WTC11 (cell line): ENCODE data around the gene CAMK1G. TPM values are rescaled to one million over a fixed set of nuclear protein-coding genes. Genes with fewer than 3 reads are reported as not detected.
A peak's percentile ranks its signal among the peaks of the same experiment; 100 is the strongest.

Experiments
- ATAC-seq: fragments of 200-7000 bp; cut with Tn5 transposase; 2 replicates; pipeline ENCODE4 v1.10.0; 2021; ENCODE audit warnings: mild to moderate bottlenecking, moderate library complexity
- CTCF ChIA-PET: fragments of 300-600 bp; sonication (Branson Sonifier 250); formaldehyde crosslinking; loops from one replicate; lab custom pipeline; 2021; ENCODE audit warnings: antibody characterized with exemption; lab: Charles Lee
- POLR2A ChIA-PET: fragments of 350-600 bp; sonication (Branson Sonifier 250); formaldehyde crosslinking; loops from one replicate; lab custom pipeline; 2021; ENCODE audit warnings: antibody characterized with exemption; lab: Charles Lee
- DNase-seq: peaks from one replicate; pipeline ENCODE4 v3.0.0; 2021; ENCODE audit warnings: low spot score
- H3K27ac Mint-ChIP-seq: 2 replicates; pipeline ENCODE4 v1.8.0; 2021; ENCODE audit warnings: mixed read lengths
- H3K27me3 Mint-ChIP-seq: 2 replicates; pipeline ENCODE4 v1.8.0; 2021; ENCODE audit warnings: low read depth, mild to moderate bottlenecking, moderate library complexity, mixed read lengths
- H3K36me3 Mint-ChIP-seq: 2 replicates; pipeline ENCODE4 v1.8.0; 2021; ENCODE audit warnings: mixed read lengths
- H3K4me1 Mint-ChIP-seq: 2 replicates; pipeline ENCODE4 v1.8.0; 2022; ENCODE audit warnings: mixed read lengths
- H3K4me3 Mint-ChIP-seq: 2 replicates; pipeline ENCODE4 v1.8.0; 2021; ENCODE audit warnings: mild to moderate bottlenecking, moderate library complexity, mixed read lengths
- H3K9me3 Mint-ChIP-seq: 2 replicates; pipeline ENCODE4 v1.8.0; 2021; ENCODE audit warnings: mixed read lengths
- CBFB ChIP-seq: sonication (generic); formaldehyde crosslinking; IDR thresholded peaks from 2 replicates; pipeline ENCODE4 v1.8.1; 2022; ENCODE audit warnings: mild to moderate bottlenecking, low read depth, missing genetic modification reagents
- EMX1 ChIP-seq: fragments of 250-450 bp; sonication (Bioruptor Pico); IDR thresholded peaks from 2 replicates; pipeline ENCODE4 v1.8.0; 2021; ENCODE audit warnings: mild to moderate bottlenecking
- ESRRA ChIP-seq: sonication (generic); formaldehyde crosslinking; IDR thresholded peaks from 2 replicates; pipeline ENCODE4 v1.8.1; 2022; ENCODE audit warnings: mild to moderate bottlenecking, missing genetic modification reagents, borderline replicate concordance
- HMGA2 ChIP-seq: fragments of 250-450 bp; sonication (Bioruptor Pico); IDR thresholded peaks from 2 replicates; pipeline ENCODE4 v1.4.0; 2021; ENCODE audit warnings: mild to moderate bottlenecking, moderate library complexity
- MYBL2 ChIP-seq: sonication (generic); formaldehyde crosslinking; IDR thresholded peaks from 2 replicates; pipeline ENCODE4 v1.8.1; 2023; ENCODE audit warnings: mild to moderate bottlenecking, moderate library complexity, missing genetic modification reagents
- NFE2L1 ChIP-seq: sonication (generic); formaldehyde crosslinking; IDR thresholded peaks from 2 replicates; pipeline ENCODE4 v1.8.1; 2023; ENCODE audit warnings: missing genetic modification reagents
- SOX15 ChIP-seq: fragments of 250-450 bp; sonication (Bioruptor Pico); IDR thresholded peaks from 2 replicates; pipeline ENCODE4 v1.9.0; 2021; ENCODE audit warnings: mild to moderate bottlenecking
- SP1 ChIP-seq: sonication (generic); formaldehyde crosslinking; conservative IDR thresholded peaks from 2 replicates; pipeline ENCODE4 v1.8.1; 2022; ENCODE audit warnings: missing genetic modification reagents
- TEAD4 ChIP-seq: sonication (generic); formaldehyde crosslinking; IDR thresholded peaks from 2 replicates; pipeline ENCODE4 v1.8.0; 2022; ENCODE audit warnings: mild to moderate bottlenecking, missing genetic modification reagents
- ZNF317 ChIP-seq: sonication (generic); formaldehyde crosslinking; IDR thresholded peaks from 2 replicates; pipeline ENCODE4 v1.8.1; 2023; ENCODE audit warnings: low read depth, mild to moderate bottlenecking, moderate library complexity, missing genetic modification reagents, borderline replicate concordance
- ZNF423 ChIP-seq: fragments of 250-450 bp; sonication (Bioruptor Pico); IDR thresholded peaks from 2 replicates; pipeline ENCODE4 v2.1.2; 2022; ENCODE audit warnings: mild to moderate bottlenecking, moderate library complexity
- total RNA-seq: library from RNA; stranded (reverse); gene quantifications from 3 replicates; pipeline ENCODE4 v1.2.3, GENCODE V29; 2021
- TF ChIP-seq, protein P1 (sequence below): fragments of 200-600 bp; IDR thresholded peaks from 2 replicates; pipeline ENCODE4 v1.8.0; 2022; ENCODE audit warnings: antibody characterized with exemption
- TF ChIP-seq, protein P2 (sequence below): sonication (generic); formaldehyde crosslinking; IDR thresholded peaks from 2 replicates; pipeline ENCODE4 v1.8.0; 2023; ENCODE audit warnings: mild to moderate bottlenecking, missing genetic modification reagents
- TF ChIP-seq, protein P3 (sequence below): sonication (generic); formaldehyde crosslinking; IDR thresholded peaks from 2 replicates; pipeline ENCODE4 v1.8.1; 2023; ENCODE audit warnings: mild to moderate bottlenecking, missing genetic modification reagents, borderline replicate concordance
- TF ChIP-seq, protein P4 (sequence below): fragments of 250-450 bp; sonication (Bioruptor Pico); IDR thresholded peaks from 2 replicates; pipeline ENCODE4 v1.8.0; 2021; ENCODE audit warnings: mild to moderate bottlenecking

CAMK1G gene
- total RNA-seq, 1 experiment from 2014 or later, result 0.28 TPM

DNA sequence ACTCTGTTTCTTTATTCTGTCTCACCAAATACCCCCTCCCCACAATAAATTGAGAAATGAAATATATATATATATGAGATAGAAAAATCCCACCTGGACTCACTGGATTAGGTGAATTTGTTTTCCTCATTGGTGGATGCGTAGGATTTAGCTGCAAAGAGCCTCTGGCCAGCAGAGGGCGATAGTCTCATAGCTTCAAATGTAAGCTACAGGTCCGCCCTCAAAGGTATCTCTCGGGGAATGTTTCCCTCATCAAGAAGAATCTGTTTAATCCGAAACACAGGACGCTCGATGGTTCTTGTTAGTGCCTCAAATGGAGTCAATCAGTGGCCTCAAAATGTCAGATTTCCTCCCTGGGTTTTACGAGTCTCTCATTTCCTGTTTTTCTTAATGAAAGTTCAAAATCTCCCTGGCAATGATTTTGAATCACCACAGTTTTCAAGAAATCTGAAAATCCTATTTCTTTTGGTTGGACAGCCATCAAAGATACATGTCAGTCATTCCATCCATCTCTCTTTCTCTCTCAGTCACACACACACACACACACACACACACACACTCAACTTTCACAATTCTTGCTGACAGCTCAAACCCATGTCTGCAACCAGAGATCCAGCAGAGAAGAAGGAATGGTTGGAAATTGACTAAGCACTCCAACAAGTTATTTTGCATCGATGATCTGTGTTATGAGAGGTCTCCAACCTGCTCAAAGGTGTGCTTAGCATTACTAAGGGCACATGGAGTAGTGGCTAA is 13.9 kb upstream of the CAMK1G start:
- Mint-ChIP-seq H3K27me3 (peaks cover 15% of the 10 kb centered on the region), H3K9me3 (no peaks in the 10 kb centered on the region), H3K27ac (no peak overlapping the region), H3K36me3 (no peaks in the 10 kb centered on the region), H3K4me1 (peaks cover 16% of the 10 kb centered on the region), H3K4me3 (no peak overlapping the region)
- DNase-seq (peak; percentile 89), ATAC-seq (peak; percentile 34)
- POLR2A ChIA-PET, result no interaction called here
- CTCF ChIA-PET, result interaction anchor here (0.6 to 2.0 kb wide), 45 partner anchors 9 to 456 kb away, joined by 3 to 53 read pairs (median 4); partner anchors contain the start of genes CAMK1G, G0S2 and LAMB3
- TF ChIP-seq MYBL2 (CRISPR knock-in tag), result no peak
- TF ChIP-seq, protein P1, sequence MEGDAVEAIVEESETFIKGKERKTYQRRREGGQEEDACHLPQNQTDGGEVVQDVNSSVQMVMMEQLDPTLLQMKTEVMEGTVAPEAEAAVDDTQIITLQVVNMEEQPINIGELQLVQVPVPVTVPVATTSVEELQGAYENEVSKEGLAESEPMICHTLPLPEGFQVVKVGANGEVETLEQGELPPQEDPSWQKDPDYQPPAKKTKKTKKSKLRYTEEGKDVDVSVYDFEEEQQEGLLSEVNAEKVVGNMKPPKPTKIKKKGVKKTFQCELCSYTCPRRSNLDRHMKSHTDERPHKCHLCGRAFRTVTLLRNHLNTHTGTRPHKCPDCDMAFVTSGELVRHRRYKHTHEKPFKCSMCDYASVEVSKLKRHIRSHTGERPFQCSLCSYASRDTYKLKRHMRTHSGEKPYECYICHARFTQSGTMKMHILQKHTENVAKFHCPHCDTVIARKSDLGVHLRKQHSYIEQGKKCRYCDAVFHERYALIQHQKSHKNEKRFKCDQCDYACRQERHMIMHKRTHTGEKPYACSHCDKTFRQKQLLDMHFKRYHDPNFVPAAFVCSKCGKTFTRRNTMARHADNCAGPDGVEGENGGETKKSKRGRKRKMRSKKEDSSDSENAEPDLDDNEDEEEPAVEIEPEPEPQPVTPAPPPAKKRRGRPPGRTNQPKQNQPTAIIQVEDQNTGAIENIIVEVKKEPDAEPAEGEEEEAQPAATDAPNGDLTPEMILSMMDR, result peak; percentile 64

DNA sequence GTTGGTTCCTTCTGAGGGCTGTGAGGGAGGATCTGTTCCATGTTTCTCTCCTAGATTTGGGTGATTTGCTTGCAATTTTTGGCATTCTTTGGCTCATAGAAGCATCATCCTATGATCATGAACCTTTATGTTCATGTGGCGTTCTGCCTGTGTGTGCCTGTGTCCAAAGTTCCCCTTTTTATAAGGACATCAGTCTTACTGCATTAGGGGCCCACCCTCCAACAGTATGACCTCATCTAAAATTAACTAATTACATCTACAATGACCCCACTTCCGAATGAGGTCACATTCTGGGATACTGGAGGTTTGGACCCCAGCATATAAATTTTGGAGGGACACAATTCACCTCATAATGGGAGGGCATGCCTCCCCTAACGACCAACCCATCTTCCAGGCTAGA is 12.8 kb upstream of the CAMK1G start:
- Mint-ChIP-seq H3K4me3 (no peak overlapping the region), H3K27ac (no peak overlapping the region), H3K4me1 (peaks cover 11% of the 10 kb centered on the region), H3K36me3 (no peaks in the 10 kb centered on the region), H3K27me3 (peaks cover 8% of the 10 kb centered on the region), H3K9me3 (no peaks in the 10 kb centered on the region)
- TF ChIP-seq ZNF317 (CRISPR knock-in tag) (no peak), NFE2L1 (CRISPR knock-in tag) (no peak), SOX15 (CRISPR knock-in tag) (no peak)
- TF ChIP-seq, protein P2, sequence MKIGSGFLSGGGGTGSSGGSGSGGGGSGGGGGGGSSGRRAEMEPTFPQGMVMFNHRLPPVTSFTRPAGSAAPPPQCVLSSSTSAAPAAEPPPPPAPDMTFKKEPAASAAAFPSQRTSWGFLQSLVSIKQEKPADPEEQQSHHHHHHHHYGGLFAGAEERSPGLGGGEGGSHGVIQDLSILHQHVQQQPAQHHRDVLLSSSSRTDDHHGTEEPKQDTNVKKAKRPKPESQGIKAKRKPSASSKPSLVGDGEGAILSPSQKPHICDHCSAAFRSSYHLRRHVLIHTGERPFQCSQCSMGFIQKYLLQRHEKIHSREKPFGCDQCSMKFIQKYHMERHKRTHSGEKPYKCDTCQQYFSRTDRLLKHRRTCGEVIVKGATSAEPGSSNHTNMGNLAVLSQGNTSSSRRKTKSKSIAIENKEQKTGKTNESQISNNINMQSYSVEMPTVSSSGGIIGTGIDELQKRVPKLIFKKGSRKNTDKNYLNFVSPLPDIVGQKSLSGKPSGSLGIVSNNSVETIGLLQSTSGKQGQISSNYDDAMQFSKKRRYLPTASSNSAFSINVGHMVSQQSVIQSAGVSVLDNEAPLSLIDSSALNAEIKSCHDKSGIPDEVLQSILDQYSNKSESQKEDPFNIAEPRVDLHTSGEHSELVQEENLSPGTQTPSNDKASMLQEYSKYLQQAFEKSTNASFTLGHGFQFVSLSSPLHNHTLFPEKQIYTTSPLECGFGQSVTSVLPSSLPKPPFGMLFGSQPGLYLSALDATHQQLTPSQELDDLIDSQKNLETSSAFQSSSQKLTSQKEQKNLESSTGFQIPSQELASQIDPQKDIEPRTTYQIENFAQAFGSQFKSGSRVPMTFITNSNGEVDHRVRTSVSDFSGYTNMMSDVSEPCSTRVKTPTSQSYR (CRISPR knock-in tag), result no peak
- TF ChIP-seq, protein P3, sequence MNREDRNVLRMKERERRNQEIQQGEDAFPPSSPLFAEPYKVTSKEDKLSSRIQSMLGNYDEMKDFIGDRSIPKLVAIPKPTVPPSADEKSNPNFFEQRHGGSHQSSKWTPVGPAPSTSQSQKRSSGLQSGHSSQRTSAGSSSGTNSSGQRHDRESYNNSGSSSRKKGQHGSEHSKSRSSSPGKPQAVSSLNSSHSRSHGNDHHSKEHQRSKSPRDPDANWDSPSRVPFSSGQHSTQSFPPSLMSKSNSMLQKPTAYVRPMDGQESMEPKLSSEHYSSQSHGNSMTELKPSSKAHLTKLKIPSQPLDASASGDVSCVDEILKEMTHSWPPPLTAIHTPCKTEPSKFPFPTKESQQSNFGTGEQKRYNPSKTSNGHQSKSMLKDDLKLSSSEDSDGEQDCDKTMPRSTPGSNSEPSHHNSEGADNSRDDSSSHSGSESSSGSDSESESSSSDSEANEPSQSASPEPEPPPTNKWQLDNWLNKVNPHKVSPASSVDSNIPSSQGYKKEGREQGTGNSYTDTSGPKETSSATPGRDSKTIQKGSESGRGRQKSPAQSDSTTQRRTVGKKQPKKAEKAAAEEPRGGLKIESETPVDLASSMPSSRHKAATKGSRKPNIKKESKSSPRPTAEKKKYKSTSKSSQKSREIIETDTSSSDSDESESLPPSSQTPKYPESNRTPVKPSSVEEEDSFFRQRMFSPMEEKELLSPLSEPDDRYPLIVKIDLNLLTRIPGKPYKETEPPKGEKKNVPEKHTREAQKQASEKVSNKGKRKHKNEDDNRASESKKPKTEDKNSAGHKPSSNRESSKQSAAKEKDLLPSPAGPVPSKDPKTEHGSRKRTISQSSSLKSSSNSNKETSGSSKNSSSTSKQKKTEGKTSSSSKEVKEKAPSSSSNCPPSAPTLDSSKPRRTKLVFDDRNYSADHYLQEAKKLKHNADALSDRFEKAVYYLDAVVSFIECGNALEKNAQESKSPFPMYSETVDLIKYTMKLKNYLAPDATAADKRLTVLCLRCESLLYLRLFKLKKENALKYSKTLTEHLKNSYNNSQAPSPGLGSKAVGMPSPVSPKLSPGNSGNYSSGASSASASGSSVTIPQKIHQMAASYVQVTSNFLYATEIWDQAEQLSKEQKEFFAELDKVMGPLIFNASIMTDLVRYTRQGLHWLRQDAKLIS, result no peak
- DNase-seq, result no peak
- CTCF ChIA-PET, result interaction anchor here (1.6 to 2.0 kb wide), 5 partner anchors 16 to 62 kb away, joined by 4 to 53 read pairs (median 14); no protein-coding TSS in a partner anchor
- ATAC-seq, result no peak
- POLR2A ChIA-PET, result no interaction called here

DNA sequence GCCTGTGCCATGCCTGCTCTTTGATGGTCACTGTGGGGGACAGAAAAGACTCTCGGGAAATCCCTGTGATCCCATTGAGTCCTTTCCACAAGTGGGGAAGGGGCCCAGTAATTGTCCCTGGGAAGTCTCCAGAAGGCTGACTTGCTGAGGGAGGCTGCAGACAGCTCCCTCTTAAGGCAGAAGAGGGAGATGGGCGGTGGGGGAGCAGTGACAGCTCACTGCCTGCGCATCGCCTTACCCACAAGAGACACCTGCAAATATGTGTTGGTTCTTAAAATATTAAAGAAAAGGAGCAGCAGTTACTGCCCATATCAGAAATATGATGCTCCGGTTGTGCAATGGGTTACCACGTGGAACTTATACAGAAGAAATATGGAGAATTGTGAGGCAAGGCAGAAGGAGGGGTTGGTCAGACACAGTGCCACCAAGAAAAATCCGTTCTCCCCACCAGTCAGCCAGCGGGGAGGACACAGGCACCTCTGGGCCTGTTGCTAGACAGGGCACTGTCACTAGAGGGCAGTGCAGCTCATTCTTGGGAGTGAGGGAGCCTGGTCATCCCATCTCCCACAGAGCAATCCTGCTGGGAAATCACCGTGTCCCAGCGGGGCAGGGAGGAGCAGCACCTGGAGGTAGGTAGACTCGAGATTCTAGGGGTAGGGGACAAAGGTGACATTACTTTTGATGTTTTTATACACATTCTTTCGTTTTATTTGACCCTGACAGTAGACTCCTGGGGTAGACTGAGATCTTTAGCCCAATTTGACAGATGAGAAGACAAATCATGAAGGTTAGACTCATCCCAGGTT is 6.9 kb upstream of the CAMK1G start:
- peaks cover 10% of the 10 kb centered on the region for H3K4me1 Mint-ChIP-seq
- H3K27me3 Mint-ChIP-seq, result peaks cover 2% of the 10 kb centered on the region; the same call in 1 of the 2 replicates
- no peak overlapping the region for H3K4me3 Mint-ChIP-seq
- H3K9me3 Mint-ChIP-seq, result no peaks in the 10 kb centered on the region
- ChIA-PET CTCF (interaction anchor here (0.6 to 2.1 kb wide), 64 partner anchors 10 to 1563 kb away, joined by 3 to 50 read pairs (median 4); partner anchors contain the start of genes G0S2, IRF6 and LAMB3), POLR2A (interaction anchor here (0.6 kb wide), 1 partner anchor 54 kb away, joined by 3 read pairs; no protein-coding TSS in a partner anchor)
- no peaks in the 10 kb centered on the region for H3K36me3 Mint-ChIP-seq
- peak; percentile 90 for DNase-seq
- H3K27ac Mint-ChIP-seq, result no peak overlapping the region
- peak; percentile 98 for ATAC-seq
- TF ChIP-seq ZNF423 (peak; percentile 99), TEAD4 (no peak), HMGA2 (CRISPR knock-in tag) (no peak), ESRRA (no peak), EMX1 (CRISPR knock-in tag) (no peak), SP1 (no peak), CBFB (CRISPR knock-in tag) (no peak)
- TF ChIP-seq, protein P4, sequence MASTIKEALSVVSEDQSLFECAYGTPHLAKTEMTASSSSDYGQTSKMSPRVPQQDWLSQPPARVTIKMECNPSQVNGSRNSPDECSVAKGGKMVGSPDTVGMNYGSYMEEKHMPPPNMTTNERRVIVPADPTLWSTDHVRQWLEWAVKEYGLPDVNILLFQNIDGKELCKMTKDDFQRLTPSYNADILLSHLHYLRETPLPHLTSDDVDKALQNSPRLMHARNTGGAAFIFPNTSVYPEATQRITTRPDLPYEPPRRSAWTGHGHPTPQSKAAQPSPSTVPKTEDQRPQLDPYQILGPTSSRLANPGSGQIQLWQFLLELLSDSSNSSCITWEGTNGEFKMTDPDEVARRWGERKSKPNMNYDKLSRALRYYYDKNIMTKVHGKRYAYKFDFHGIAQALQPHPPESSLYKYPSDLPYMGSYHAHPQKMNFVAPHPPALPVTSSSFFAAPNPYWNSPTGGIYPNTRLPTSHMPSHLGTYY (CRISPR knock-in tag), result peak; percentile 52; the same call in 1 of the 2 replicates
- TF ChIP-seq, protein P1, result peak; percentile 93
